ENCODE measurements around the gene TNFRSF14.

Gene TNFRSF14

DNA sequence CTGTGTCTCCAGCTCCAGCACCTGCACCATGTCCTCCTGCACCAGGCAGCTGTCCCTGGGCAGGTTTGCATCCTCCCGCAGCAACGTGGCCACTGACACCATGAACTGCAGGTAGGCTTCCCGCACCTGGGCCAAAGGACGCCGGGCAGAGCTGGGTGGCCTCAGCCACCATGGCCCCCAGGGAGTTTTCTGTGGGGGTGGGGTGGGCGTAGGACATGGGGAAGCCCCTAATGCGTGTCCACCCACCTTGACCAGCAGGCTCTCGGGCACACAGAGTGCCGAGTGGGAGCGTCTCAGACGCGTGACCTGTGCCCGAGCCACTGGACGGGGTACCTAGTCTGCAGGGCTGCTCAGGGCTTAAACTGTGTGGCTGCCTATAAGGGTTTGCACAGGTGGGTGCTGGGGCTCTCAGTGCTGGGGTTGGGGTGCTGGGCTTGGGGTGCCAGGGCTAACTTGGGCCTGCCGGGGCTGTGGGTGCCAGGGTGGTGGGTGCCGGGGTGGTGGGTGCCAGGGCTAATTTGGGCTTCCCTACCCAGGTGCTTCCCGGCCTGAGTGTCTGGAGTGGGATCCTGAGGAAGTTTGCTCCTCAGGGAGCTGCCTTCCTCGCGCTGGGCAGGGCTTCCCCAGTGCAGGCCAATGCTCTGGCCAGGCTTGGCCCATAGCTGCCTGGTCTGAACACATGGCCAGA is 48.1 kb downstream of the TNFRSF14 start:
- no peak for DNase-seq

DNA sequence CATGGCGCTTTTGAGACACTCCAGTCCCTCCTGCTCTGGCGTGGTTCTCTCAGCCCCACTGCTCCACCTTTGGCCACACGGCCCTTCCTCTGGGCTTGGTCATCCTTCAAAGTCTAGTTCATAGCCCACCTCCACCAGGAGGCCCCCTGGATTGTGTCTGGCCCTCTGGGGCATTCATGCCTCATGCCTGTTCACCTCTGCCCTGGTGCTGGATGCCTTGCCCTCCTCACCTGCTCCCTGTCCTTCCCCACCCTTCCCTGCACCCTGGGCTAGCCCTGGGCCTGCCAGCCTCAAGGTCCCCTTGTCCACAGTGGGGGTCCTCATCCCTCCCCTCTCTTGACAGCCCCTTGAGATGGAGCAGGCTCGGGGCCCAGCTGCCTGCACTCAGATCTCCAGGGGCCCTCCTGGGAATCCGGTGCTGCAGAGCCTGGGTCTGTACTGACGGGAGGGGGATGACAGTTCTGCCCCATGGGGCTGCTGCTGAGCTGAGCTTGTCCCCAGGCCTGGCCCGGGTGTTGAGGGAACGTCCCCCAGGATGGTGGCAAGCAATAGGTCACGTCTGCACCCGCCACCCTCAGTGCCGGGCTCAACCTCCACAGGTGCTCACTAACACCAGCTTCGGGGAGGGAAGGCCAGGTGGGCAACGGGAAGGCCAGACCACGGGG is 48.8 kb downstream of the TNFRSF14 start:
- DNase-seq, result no peak

DNA sequence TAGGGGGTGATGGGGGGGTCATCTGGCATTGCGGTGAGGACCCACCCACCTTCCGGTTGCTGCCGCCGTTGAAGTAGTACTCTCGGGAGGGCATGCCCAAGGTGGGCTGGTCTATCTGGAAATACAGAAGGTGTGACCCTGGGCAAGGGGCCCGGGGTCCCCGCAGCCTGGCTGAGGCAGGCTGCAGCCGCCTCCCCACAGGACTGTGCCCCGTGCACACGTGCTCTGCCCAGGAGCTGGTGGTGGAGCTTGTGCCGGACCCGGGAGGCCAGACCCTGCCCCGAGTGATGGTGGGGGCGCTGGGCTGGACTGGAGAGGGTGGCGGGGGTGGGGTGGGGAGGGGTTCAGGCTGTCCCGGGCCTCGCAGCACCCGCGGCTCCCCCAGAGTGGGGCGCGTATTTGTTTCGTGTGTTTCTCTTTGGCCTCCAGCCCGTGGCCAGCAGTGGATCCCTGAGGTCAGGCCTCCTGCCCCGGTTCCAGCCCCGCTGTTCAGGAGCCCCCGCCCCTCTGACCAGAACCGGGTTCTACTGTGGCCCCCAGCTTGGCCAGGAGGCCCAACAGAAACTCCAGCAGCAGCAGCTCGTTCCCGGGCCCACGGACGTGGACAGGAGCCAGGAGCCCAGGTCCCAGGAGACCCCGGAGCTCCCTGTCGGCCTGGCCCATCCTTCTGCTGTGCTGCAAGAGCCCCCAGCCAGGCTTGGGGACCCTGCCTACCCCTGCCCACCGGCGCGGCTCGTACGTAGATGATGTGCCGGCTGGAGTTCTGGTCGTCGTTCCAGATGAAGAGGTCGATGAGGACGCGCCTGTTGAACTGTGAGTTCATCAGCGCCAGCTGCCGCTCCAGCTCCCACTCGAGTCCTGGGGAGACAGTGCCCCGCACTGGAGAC is 49.6 kb downstream of the TNFRSF14 start:
- DNase-seq, result no peak

DNA sequence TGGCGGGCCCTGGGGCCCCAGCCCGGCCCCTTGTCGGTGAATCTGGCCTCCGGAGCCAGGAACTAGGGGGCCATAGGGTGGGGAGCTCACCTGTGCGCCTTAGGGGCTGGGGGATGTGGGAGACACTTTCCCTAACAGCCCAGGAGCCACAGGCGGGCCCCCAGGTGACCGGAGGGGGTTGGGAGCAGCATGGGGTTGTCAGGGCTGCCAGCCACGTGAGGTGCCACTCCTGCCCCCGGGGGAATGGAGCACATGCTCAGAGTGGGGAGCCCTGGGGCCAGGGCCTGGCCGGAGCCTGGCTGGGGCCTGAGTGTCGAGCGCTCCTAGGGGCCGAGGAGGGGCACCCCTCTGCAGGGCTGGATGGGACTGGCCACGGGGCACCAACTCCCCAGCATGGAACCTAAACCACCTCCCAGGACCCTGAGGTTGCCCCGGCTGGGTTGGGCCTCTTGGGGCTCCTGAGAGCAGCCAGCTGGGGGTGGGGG is 50.3 kb downstream of the TNFRSF14 start:
- no peak for DNase-seq

DNA sequence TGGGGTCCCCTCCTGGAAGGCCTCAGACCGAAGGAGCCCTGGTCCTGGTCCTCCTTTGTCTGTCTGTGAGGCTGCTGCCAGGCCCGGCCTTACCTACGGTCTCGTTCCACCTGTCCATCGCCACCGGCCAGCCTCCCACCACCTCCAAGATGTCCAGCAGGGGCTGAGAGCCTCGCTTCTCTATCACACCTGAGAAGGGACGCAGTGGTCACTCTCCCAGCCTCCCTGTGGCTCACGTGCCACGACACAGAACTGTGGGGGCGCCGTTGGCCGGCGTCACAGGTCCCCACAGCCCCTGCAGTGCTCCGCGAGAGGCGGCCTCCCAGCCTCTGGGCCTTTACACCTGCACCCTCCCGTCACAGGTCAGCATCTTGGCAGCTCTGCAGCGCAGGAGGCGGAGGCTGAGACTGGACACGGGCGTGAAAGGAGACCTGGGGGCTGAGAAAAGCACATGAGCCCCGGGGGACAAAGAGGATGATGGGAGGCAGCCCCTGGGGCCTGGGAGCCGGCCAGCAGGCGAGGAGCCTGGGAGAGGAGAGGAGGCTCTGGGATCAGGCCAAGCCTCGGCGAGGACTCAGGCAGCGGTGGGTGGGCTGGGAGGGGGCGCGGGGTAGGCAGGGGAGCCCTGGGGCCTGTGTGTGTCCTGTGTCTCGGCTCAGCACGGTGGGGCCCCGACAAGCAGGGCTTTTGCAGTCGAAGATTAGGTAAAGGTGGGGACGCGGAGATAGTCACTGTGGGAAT is 50.9 kb downstream of the TNFRSF14 start:
- no peak for DNase-seq

DNA sequence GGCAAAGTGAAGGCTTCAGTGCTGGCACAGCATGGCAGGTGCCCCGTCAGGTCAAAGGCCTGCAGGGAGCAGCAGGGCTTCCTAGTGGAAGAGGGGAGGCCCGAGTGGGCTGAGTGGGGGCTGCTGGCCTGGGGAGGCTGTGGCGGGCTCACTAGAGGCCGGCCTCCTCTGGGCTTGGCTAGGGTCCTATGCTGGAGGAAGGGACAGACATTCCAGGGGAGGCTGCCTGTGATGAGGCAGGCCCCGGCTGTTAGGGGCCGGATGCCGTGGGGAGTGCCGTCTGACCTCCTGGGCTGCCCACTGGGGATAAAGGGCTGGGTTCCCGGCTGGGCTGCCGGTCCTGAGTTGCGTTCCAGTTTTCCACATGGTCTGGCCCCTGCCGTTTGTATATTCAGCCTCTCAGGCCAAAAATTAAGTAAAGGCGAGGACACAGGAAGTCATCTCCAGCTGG is 51.5 kb downstream of the TNFRSF14 start:
- DNase-seq, result no peak

DNA sequence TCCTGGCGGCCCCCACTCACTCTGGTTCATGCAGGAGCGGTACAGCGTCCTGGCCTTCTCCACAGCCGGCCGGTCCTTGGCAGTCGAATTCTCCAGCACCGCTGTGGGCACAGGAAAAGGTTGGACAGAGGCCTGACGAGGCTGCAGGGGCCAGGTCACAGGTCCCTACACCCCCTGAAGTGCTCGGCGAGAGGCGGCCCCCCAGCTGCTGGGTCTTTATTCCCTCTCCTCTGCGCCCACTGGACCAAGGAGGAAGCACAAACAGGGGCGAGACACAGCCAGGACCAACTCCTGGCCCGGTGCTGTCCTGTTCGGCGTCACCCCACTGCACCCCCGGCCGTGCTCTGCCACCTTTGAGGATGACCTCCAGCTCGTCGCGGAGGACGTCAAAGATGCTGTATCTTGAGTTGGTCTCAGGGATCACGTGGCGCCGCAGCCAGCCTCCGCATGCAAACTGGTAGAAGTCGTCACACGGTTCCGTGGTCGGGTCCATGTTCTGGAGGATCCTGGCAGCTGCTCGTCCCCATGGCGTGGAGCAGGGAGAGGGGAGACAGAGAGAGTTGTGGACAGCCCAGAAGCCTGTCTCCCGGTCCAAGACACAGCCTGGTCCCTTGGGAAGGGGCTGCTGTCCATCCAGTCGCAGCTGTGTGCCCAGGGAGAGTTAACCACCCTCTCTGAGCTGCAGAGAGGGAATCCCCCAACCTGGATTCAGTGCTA is 53.3 kb downstream of the TNFRSF14 start:
- no peak for DNase-seq

DNA sequence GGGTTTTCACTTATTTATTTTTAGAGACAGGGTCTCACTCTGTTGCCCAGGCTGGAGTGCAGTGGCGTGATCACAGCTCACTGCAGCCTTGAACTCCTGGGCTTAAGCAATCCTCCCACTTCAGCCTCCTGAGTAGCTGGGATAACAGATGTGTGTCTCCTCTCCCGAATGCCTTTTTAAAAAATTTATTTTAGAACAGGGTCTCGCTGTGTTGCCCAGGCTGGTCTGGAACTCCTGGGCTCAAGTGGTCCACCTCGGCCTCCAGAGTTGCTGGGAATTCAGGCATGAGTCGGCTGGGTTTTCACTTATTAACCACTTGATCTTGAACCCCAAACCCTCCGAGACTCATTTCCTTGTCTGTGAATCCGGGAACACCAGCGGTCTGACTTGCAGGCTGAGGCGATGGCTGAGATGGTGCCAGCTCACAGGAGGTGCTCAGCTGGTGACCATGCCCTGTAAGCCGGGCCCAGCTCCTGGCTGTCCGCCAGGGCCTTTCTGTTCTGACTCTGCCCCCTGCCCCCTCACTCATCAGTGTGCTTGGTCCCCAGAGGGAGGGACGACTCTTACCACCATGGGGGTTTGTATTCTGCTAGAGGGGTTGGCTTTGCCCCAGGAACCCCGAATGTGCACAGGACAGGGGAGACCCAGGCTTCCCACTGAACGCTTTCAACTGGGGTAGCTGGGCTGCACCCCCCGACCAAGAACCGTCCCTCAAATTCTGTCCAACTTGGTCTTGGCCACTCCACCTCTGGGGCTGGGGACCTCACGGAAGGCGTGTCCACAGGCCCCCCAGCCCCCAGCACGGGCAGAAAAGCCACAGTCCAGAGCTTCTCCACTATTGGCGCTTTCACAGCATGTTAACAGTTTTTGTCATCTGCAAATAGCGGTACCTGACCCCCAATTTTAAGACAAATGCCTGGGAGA is 54.1 kb downstream of the TNFRSF14 start:
- DNase-seq, result no peak

DNA sequence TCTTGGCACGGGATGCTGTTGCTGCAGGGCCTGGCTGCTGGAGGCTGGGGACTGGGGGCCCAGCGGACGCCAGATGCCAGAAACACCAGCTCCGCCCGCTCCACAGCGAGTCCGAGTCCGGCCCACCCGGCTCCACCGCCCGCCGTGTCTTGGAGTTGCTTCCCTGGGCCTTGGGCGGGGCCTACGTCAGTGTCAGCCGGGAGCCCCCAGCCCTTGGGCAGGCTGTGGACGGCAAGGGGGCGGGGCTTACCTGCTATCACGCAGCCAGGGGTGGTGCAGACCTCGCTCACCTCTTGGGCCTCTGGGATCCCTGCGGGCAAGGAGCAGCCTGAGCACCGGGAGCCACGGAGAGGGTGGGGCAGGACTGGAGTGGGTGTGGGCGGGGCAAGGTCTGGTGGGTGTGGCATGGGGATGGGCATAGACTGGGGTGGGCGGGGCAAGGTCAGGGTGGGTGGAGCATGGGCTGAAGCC is 54.9 kb downstream of the TNFRSF14 start:
- DNase-seq, result no peak

DNA sequence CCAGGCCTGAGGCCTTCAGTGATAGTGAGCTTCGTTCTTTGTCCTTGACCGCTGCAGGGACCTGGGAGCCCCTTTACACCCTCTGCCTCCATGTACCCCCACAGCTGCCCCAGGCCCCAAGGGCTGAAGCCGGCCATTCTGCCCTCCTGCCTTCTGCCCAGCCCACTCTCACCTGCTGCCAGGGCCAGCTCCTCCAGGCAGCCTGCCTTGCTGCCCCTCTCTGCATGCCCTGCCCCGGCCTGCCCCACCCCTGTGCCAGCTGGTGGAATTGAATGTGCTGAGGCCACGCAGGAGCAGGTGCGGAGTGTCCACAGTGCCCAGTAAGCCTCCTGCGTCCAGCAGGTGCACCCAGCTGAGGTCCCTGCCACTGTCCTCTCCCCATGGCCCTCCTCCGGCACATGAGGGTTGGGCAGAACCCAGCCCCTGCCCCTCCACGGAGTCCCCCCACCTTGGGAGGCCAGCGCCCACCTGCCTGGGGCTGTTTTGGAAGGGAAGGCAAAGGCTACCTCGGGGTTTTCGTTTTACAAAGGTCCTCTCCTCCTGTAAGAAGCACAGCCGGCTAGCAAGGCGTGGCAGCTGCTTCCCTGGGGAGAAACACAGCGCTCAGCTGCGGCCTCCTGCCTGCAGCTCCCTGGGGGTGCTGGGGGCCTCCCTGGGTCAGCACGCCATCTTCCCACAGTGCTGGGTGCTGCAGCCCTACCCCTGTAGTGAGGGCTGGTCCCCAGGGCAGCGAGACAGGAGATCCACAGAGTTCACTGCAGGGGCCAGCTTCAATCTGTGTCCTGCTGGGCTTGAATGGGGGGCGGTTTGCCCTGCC is 55.7 kb downstream of the TNFRSF14 start:
- no peak for DNase-seq

DNA sequence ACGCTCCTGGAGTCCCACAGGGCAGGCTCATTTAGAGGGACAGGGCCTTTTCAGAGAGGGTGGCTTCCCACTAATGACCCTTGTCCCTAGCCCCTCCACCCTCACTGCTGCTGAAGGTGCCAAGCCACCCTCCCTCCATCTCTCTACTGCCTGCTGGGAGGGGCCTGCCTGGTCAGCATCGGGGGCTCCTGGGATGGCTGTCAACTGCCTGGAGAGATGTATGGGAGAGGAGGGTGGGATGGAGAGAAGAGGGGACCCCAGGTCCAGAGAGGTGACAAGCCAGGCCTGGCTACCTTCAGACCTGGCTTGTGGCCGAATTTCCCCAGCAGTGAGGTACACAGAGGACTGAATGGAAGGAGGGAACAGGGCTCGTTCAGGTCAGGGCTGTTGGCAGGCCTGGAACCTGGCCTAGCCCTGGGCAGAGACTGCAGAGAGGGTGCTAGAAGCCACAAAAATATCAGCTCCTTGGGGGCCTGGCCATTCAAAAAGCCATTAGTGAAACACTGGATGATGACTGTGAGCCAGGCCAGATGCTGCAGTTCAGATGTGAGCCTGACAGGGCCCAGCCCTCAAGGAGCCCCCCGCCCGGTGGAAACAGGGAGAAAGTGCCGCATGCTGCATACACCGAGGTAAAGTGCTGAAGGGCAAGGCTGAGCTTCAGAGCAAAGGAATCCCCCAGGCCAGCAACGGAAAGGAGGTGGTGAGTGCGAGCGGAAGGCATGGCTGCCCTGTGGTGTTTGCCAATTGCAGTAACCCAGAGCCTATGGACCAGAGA is 56.6 kb downstream of the TNFRSF14 start:
- no peak for DNase-seq

Data from activated CD4-positive, alpha-beta T cell treated with anti-CD3 and anti-CD28 coated beads for 1 hour (primary cell).